H9 (cell line): ENCODE data around the gene PTCD2. TPM values are rescaled to one million over a fixed set of nuclear protein-coding genes. Genes with fewer than 3 reads are reported as not detected.

Experiments used
- DNase-seq: peaks from one replicate; pipeline ENCODE4 v3.0.0-alpha.2; 2017
- H2AFZ ChIP-seq: one replicate; pipeline ENCODE4 v1.6.1; 2013; ENCODE audit warnings: mild to moderate bottlenecking, low read length, control low read depth, moderate library complexity
- H2AK5ac ChIP-seq: 2 replicates; pipeline ENCODE4 v1.6.1; 2013; ENCODE audit warnings: low read length, control low read depth, mixed read lengths; ENCODE audit not compliant: insufficient read length
- H2BK120ac ChIP-seq: one replicate; pipeline ENCODE4 v1.6.1; 2013; ENCODE audit warnings: low read depth, mild to moderate bottlenecking, low read length, control low read depth, inconsistent platforms; ENCODE audit not compliant: poor library complexity, severe bottlenecking
- H2BK12ac ChIP-seq: 2 replicates; pipeline ENCODE4 v1.6.1; 2013; ENCODE audit warnings: low read length, control low read depth, mixed read lengths, low read depth; ENCODE audit not compliant: insufficient read length
- H2BK15ac ChIP-seq: 2 replicates; pipeline ENCODE4 v1.6.1; 2013; ENCODE audit warnings: low read depth, low read length, control low read depth
- H2BK20ac ChIP-seq: one replicate; pipeline ENCODE4 v1.6.1; 2013; ENCODE audit warnings: low read depth, mild to moderate bottlenecking, low read length, control low read depth, inconsistent platforms; ENCODE audit not compliant: poor library complexity, severe bottlenecking
- H2BK5ac ChIP-seq: 2 replicates; pipeline ENCODE4 v1.6.1; 2013; ENCODE audit warnings: low read length, control low read depth, mixed read lengths; ENCODE audit not compliant: insufficient read length
- H3K14ac ChIP-seq: 2 replicates; pipeline ENCODE4 v1.6.1; 2013; ENCODE audit warnings: low read length, control low read depth; ENCODE audit not compliant: insufficient read depth
- H3K18ac ChIP-seq: 2 replicates; pipeline ENCODE4 v1.6.1; 2013; ENCODE audit warnings: low read depth, mild to moderate bottlenecking, mixed read lengths, low read length, control low read depth; ENCODE audit not compliant: insufficient read length
- H3K23ac ChIP-seq: 2 replicates; pipeline ENCODE4 v1.6.1; 2013; ENCODE audit warnings: low read length, control low read depth, mixed read lengths, low read depth; ENCODE audit not compliant: insufficient read length
- H3K23me2 ChIP-seq: 2 replicates; pipeline ENCODE4 v1.6.1; 2013; ENCODE audit warnings: low read depth, mild to moderate bottlenecking, mixed read lengths, low read length, control low read depth; ENCODE audit not compliant: insufficient read length, poor library complexity, severe bottlenecking
- H3K27ac ChIP-seq: 2 replicates; pipeline ENCODE4 v1.5.1; 2013; ENCODE audit warnings: low read length, control low read depth, mixed read lengths, low read depth; ENCODE audit not compliant: insufficient read length
- H3K27me3 ChIP-seq: 2 replicates; pipeline ENCODE4 v1.6.1; 2013; ENCODE audit warnings: low read length, control low read depth, inconsistent platforms; ENCODE audit not compliant: insufficient read depth
- H3K4ac ChIP-seq: 2 replicates; pipeline ENCODE4 v1.6.1; 2013; ENCODE audit warnings: low read depth, mild to moderate bottlenecking, control low read depth, inconsistent platforms, low read length, moderate library complexity
- H3K4me1 ChIP-seq: 2 replicates; pipeline ENCODE4 v1.6.1; 2013; ENCODE audit warnings: low read length, control low read depth, inconsistent platforms; ENCODE audit not compliant: insufficient read depth
- H3K4me2 ChIP-seq: 2 replicates; pipeline ENCODE4 v1.6.1; 2013; ENCODE audit warnings: low read length, control low read depth, mixed read lengths; ENCODE audit not compliant: insufficient read length, insufficient read depth
- H3K56ac ChIP-seq: 2 replicates; pipeline ENCODE4 v1.6.1; 2013; ENCODE audit warnings: low read depth, mild to moderate bottlenecking, mixed read lengths, low read length, control low read depth; ENCODE audit not compliant: insufficient read length
- H3K79me1 ChIP-seq: 2 replicates; pipeline ENCODE4 v1.6.1; 2013; ENCODE audit warnings: low read depth, mild to moderate bottlenecking, moderate library complexity, low read length, control low read depth, inconsistent platforms; ENCODE audit not compliant: insufficient read depth, poor library complexity, severe bottlenecking
- H3K79me2 ChIP-seq: 2 replicates; pipeline ENCODE4 v1.6.1; 2013; ENCODE audit warnings: low read length, control low read depth, inconsistent platforms; ENCODE audit not compliant: insufficient read depth
- H3K9ac ChIP-seq: 2 replicates; pipeline ENCODE4 v1.6.1; 2013; ENCODE audit warnings: low read length, control low read depth, mixed read lengths; ENCODE audit not compliant: insufficient read length; ENCODE audit errors: extremely low read depth
- H3K9me3 ChIP-seq: one replicate; pipeline ENCODE4 v1.6.1; 2013; ENCODE audit warnings: low read depth, low read length, inconsistent platforms; ENCODE audit not compliant: control insufficient read depth
- H3T11ph ChIP-seq: one replicate; pipeline ENCODE4 v1.6.1; 2013; ENCODE audit warnings: mild to moderate bottlenecking, low read length, control low read depth, inconsistent platforms
- H4K20me1 ChIP-seq: one replicate; pipeline ENCODE4 v1.6.1; 2013; ENCODE audit not compliant: control insufficient read depth, insufficient read length, insufficient read depth
- H4K5ac ChIP-seq: 2 replicates; pipeline ENCODE4 v1.6.1; 2013; ENCODE audit warnings: low read depth, mild to moderate bottlenecking, mixed read lengths, low read length, control low read depth; ENCODE audit not compliant: insufficient read length
- H4K8ac ChIP-seq: replicated peaks from 2 replicates; pipeline ENCODE4 v1.6.1; 2013; ENCODE audit warnings: low read length, control low read depth, mixed read lengths, low read depth; ENCODE audit not compliant: insufficient read length
- H4K91ac ChIP-seq: 2 replicates; pipeline ENCODE4 v1.6.1; 2013; ENCODE audit warnings: low read depth, mild to moderate bottlenecking, moderate library complexity, mixed read lengths, low read length, control low read depth; ENCODE audit not compliant: insufficient read length
- H3K27ac Mint-ChIP-seq, 3 experiments: 2 replicates in 2 of 3; 3 replicates in 1 of 3; pipeline ENCODE4 v1.8.0; 2020 to 2021; ENCODE audit warnings: mixed read lengths in 3 of 3, mild to moderate bottlenecking in 1 of 3, moderate library complexity in 1 of 3
- H3K27me3 Mint-ChIP-seq: 2 replicates; pipeline ENCODE4 v1.8.0; 2021; ENCODE audit warnings: low read depth, mild to moderate bottlenecking, moderate library complexity, mixed read lengths
- H3K36me3 Mint-ChIP-seq, 3 experiments: 2 replicates in 2 of 3; 3 replicates in 1 of 3; pipeline ENCODE4 v1.8.0; 2020 to 2021; ENCODE audit warnings: low read depth in 3 of 3, mixed read lengths in 3 of 3; ENCODE audit not compliant: insufficient read depth in 1 of 3
- H3K4me1 Mint-ChIP-seq, 2 experiments: 2 replicates each; pipeline ENCODE4 v1.8.0; 2020; ENCODE audit warnings: mixed read lengths in 2 of 2
- H3K4me3 Mint-ChIP-seq, 2 experiments: 2 replicates in 1 of 2; 3 replicates in 1 of 2; pipeline ENCODE4 v1.8.0; 2020 to 2021; ENCODE audit warnings: mild to moderate bottlenecking in 2 of 2, mixed read lengths in 2 of 2, moderate library complexity in 1 of 2
- H3K9me3 Mint-ChIP-seq, 2 experiments: 2 replicates in 1 of 2; 3 replicates in 1 of 2; pipeline ENCODE4 v1.8.0; 2020; ENCODE audit warnings: mild to moderate bottlenecking in 2 of 2, mixed read lengths in 2 of 2, moderate library complexity in 1 of 2
- CTCF ChIP-seq: fragments of 200-600 bp; sonication (generic); conservative IDR thresholded peaks from 3 replicates; pipeline ENCODE4 v1.8.0; 2021; ENCODE audit warnings: antibody characterized with exemption, mild to moderate bottlenecking
- WGBS: extraction: QIAGEN DNeasy Blood & Tissue Kit; methylation state at CpG from one replicate; pipeline ENCODE4 v1.1.7; 2013; ENCODE audit warnings: missing lambda C conversion rate, low lambda C conversion rate, mixed read lengths; ENCODE audit not compliant: insufficient read length; ENCODE audit errors: extremely low coverage; 5-methylcytosine and 5-hydroxymethylcytosine counted together
- total RNA-seq: library from RNA; stranded (reverse); gene quantifications from 2 replicates; pipeline ENCODE4 v1.2.1, GENCODE V29; 2021

Gene PTCD2
- total RNA-seq, 1 experiment from 2014 or later: 12.7 TPM

- no peak overlapping the region for H3K4me3 Mint-ChIP-seq
- H3K4ac ChIP-seq: no peak overlapping the region
- H4K8ac ChIP-seq: no peak overlapping the region
- no peak for TF ChIP-seq CTCF
- H3T11ph ChIP-seq: no peak overlapping the region
- no peaks in the 10 kb centered on the region for H3K27me3 Mint-ChIP-seq
- H2BK5ac ChIP-seq: no peak overlapping the region
- H3K14ac ChIP-seq: no peak overlapping the region
- no peak overlapping the region for H3K27ac Mint-ChIP-seq
- no peak overlapping the region for H3K9ac ChIP-seq
- H3K23me2 ChIP-seq: no peaks in the 10 kb centered on the region
- no peak overlapping the region for H2BK12ac ChIP-seq
- no peak overlapping the region for H3K56ac ChIP-seq
- no peaks in the 10 kb centered on the region for H4K20me1 ChIP-seq
- no peak overlapping the region for H2AFZ ChIP-seq
- no peak overlapping the region for H2BK20ac ChIP-seq
- H3K79me1 ChIP-seq: no peaks in the 10 kb centered on the region
- no peak overlapping the region for H3K27ac ChIP-seq
- H3K4me2 ChIP-seq: no peak overlapping the region
- WGBS: no CpG with 5 or more reads among the region's 1 CpG
- no peaks in the 10 kb centered on the region for H3K27me3 ChIP-seq
- no peak overlapping the region for H3K18ac ChIP-seq
- H4K5ac ChIP-seq: no peak overlapping the region
- H3K4me1 ChIP-seq: peaks cover 4% of the 10 kb centered on the region; the same call in 1 of the 2 replicates
- DNase-seq: no peak
- no peaks in the 10 kb centered on the region for H3K36me3 Mint-ChIP-seq
- no peaks in the 10 kb centered on the region for H3K79me2 ChIP-seq
- H3K23ac ChIP-seq: no peak overlapping the region
- H3K9me3 ChIP-seq: no peaks in the 10 kb centered on the region
- H2AK5ac ChIP-seq: no peak overlapping the region
- H2BK15ac ChIP-seq: no peak overlapping the region
- no peak overlapping the region for H4K91ac ChIP-seq
- peaks cover 14 to 18% of the 10 kb centered on the region in 2 experiments for H3K4me1 Mint-ChIP-seq
- H2BK120ac ChIP-seq: no peak overlapping the region
- no peaks in the 10 kb centered on the region; a peak in 1 of 5 replicates for H3K9me3 Mint-ChIP-seq
These were observed 52.2 kb downstream of the PTCD2 start for GRCh38 chr5:72372331-72372730.
